Osteocyte (in vitro differentiated cells): Measurements from ENCODE around the gene PABPN1L. TPM values are rescaled to one million over a fixed set of nuclear protein-coding genes. Genes with fewer than 3 reads are reported as not detected.

Experiments
- DNase-seq: peaks from one replicate; pipeline ENCODE4 v3.0.0; 2021; ENCODE audit warnings: mixed read lengths; ENCODE audit not compliant: unreplicated experiment; ENCODE audit errors: extremely low spot score
- H3K27ac Mint-ChIP-seq: one replicate; pipeline ENCODE4 v1.8.0; 2021; ENCODE audit warnings: mild to moderate bottlenecking, mixed read lengths; ENCODE audit not compliant: unreplicated experiment
- H3K27me3 Mint-ChIP-seq: one replicate; pipeline ENCODE4 v1.8.0; 2021; ENCODE audit warnings: mixed read lengths; ENCODE audit not compliant: unreplicated experiment
- H3K36me3 Mint-ChIP-seq: one replicate; pipeline ENCODE4 v1.8.0; 2021; ENCODE audit warnings: mixed read lengths; ENCODE audit not compliant: unreplicated experiment
- H3K4me1 Mint-ChIP-seq: one replicate; pipeline ENCODE4 v1.8.0; 2021; ENCODE audit warnings: mixed read lengths; ENCODE audit not compliant: unreplicated experiment
- H3K4me3 Mint-ChIP-seq: one replicate; pipeline ENCODE4 v1.8.0; 2021; ENCODE audit warnings: mild to moderate bottlenecking, moderate library complexity, mixed read lengths; ENCODE audit not compliant: unreplicated experiment
- H3K9me3 Mint-ChIP-seq: one replicate; pipeline ENCODE4 v1.8.0; 2021; ENCODE audit warnings: mixed read lengths; ENCODE audit not compliant: unreplicated experiment
- total RNA-seq: library from RNA; stranded (reverse); gene quantifications from 2 replicates; pipeline ENCODE4 v1.2.1, GENCODE V29; 2021
- TF ChIP-seq, protein P1 (sequence below): fragments of 200-600 bp; sonication (generic); IDR thresholded peaks from 2 replicates; pipeline ENCODE4 v1.5.0; 2021; ENCODE audit warnings: antibody characterized with exemption, mild to moderate bottlenecking, moderate library complexity

Gene PABPN1L
- total RNA-seq, 1 donor from 2014 or later: not detected

GRCh38 chr16:88913001-88913612 lies 46.6 kb upstream of the PABPN1L start:
- H3K27me3 Mint-ChIP-seq: peaks cover 10% of the 10 kb centered on the region
- no peak overlapping the region for H3K4me3 Mint-ChIP-seq

GRCh38 chr16:88912556-88912955 lies 46.1 kb upstream of the PABPN1L start:
- TF ChIP-seq, protein P1, sequence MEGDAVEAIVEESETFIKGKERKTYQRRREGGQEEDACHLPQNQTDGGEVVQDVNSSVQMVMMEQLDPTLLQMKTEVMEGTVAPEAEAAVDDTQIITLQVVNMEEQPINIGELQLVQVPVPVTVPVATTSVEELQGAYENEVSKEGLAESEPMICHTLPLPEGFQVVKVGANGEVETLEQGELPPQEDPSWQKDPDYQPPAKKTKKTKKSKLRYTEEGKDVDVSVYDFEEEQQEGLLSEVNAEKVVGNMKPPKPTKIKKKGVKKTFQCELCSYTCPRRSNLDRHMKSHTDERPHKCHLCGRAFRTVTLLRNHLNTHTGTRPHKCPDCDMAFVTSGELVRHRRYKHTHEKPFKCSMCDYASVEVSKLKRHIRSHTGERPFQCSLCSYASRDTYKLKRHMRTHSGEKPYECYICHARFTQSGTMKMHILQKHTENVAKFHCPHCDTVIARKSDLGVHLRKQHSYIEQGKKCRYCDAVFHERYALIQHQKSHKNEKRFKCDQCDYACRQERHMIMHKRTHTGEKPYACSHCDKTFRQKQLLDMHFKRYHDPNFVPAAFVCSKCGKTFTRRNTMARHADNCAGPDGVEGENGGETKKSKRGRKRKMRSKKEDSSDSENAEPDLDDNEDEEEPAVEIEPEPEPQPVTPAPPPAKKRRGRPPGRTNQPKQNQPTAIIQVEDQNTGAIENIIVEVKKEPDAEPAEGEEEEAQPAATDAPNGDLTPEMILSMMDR: no peak
- Mint-ChIP-seq H3K27me3 (peaks cover 10% of the 10 kb centered on the region), H3K36me3 (no peaks in the 10 kb centered on the region), H3K9me3 (no peaks in the 10 kb centered on the region), H3K4me1 (peaks cover 26% of the 10 kb centered on the region), H3K4me3 (no peak overlapping the region), H3K27ac (no peak overlapping the region)
- DNase-seq: no peak

More at GRCh38 chr16:88913001-88913612, 46.6 kb upstream of the PABPN1L start:
- TF ChIP-seq, protein P1: no peak
- Mint-ChIP-seq H3K27ac (no peak overlapping the region), H3K36me3 (no peaks in the 10 kb centered on the region), H3K9me3 (no peaks in the 10 kb centered on the region), H3K4me1 (peaks cover 27% of the 10 kb centered on the region)
- no peak for DNase-seq

- TF ChIP-seq, protein P1: no peak
- H3K36me3 Mint-ChIP-seq: no peaks in the 10 kb centered on the region
- no peak overlapping the region for H3K4me3 Mint-ChIP-seq
- no peak for DNase-seq
- no peak overlapping the region for H3K27ac Mint-ChIP-seq
- no peaks in the 10 kb centered on the region for H3K9me3 Mint-ChIP-seq
- peaks cover 20% of the 10 kb centered on the region for H3K4me1 Mint-ChIP-seq
- H3K27me3 Mint-ChIP-seq: peaks cover 10% of the 10 kb centered on the region
These were observed 45.5 kb upstream of the PABPN1L start for GRCh38 chr16:88911946-88912310.

GRCh38 chr16:88911136-88911945 lies 44.9 kb upstream of the PABPN1L start:
- TF ChIP-seq, protein P1: no peak
- peaks cover 16% of the 10 kb centered on the region for H3K4me1 Mint-ChIP-seq
- peaks cover 10% of the 10 kb centered on the region for H3K27me3 Mint-ChIP-seq
- no peak overlapping the region for H3K27ac Mint-ChIP-seq
- no peaks in the 10 kb centered on the region for H3K9me3 Mint-ChIP-seq
- no peak for DNase-seq
- H3K4me3 Mint-ChIP-seq: no peak overlapping the region
- no peaks in the 10 kb centered on the region for H3K36me3 Mint-ChIP-seq
